ENCODE results near the gene PFKM.

The PFKM gene

GRCh38 chr12:48119078-48119833 is at the start of gene PFKM:
Gene PFKM, plus strand, starts transcription at chr12:48119364. Its CDS starts 3,411 bp downstream, at chr12:48122775.
- DNase-seq (ENCODE audit: low read depth, low spot score), result peak; percentile 35

DNA sequence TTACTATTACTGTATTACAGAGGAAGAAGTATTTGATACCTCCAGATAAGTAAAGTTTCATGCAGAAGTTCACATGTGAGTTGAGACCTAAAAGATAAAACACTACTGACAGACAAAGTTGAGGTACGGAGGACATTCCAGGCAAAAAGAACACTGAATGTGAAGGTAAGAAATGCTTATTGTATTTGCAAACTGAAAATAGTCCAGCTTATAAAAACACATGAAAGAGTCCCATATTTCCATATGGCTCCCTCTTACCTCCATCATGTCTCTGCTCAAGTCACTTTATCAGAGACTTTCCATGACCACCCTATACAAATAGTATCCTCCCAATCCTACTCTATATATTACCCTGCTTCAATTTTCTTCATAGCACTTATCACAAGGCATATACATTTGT is 49.1 kb upstream of the PFKM start:
- no peak for DNase-seq (ENCODE audit: low read depth, low spot score)

GRCh38 chr12:48070731-48071130 is 48.4 kb upstream of the PFKM start:
- no peak for DNase-seq (ENCODE audit: low read depth, low spot score)

DNA sequence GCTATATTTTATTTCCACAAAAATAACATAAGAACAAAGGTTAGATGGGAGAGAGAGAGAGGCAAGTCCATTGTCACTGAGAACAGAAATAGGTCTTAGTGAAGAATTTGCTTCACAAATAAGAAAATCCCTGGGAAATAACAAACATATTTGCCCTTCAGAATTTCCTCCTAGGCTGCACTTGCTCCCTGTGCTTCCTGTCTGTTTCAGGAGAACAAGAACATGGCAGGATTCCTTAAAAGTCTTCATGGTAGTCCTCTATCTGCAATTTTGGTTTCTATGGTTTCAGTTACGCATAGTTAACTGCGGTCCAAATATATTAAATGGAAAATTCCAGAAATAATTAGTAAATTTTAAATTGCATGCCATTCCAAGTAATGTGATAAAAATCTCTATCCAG is 47.4 kb upstream of the PFKM start:
- no peak for DNase-seq (ENCODE audit: low read depth, low spot score)

- no peak for DNase-seq (ENCODE audit: low read depth, low spot score)
Observed at GRCh38 chr12:48072266-48072665, 46.9 kb upstream of the PFKM start.

DNA sequence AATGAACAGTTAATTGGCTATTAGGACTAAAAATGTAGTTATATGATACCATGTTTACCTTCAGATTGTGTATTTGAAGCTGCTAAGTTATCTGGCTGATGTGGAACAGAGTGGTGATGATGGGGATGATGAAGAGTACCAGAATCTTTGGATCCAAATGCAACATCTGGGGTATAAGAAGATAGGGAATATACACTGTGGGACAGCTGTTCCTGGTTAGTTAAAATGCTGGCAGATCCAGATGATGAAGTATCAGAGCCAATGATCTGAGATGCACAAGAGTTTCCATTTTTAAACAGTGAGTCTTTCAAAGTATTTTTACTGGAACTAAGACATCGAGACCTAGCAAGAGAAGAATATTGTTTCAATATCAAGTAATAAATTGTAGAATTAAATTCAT is 44.9 kb upstream of the PFKM start:
- DNase-seq (ENCODE audit: low read depth, low spot score), result no peak

- no peak for DNase-seq (ENCODE audit: low read depth, low spot score)
Observed at GRCh38 chr12:48075832-48076231, 43.3 kb upstream of the PFKM start.

GRCh38 chr12:48077111-48077510 is 42.1 kb upstream of the PFKM start:
- no peak for DNase-seq (ENCODE audit: low read depth, low spot score)

- no peak for DNase-seq (ENCODE audit: low read depth, low spot score)
Observed at GRCh38 chr12:48078901-48079300, 40.3 kb upstream of the PFKM start.

DNA sequence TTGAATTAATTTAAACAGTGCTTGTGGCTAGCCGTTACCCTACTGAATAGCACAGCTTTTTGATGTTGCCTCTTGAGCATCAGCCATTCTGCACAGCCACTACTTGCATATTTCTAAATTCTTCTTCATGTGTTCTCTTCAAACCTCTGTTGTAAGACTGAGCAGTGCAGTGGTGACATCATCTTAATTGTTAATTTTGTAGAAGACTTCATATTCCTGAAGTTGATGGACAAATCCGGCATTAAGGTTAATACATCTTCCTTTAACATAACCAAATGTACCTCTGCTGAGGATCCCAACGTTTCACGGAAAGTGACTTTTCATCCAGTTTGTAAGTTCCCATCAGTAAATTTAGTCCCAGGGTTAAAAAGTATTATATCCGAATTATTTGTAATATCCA is 38.9 kb upstream of the PFKM start:
- DNase-seq (ENCODE audit: low read depth, low spot score), result no peak

- DNase-seq (ENCODE audit: low read depth, low spot score), result no peak
Observed at GRCh38 chr12:48080821-48081220, 38.3 kb upstream of the PFKM start.

DNA sequence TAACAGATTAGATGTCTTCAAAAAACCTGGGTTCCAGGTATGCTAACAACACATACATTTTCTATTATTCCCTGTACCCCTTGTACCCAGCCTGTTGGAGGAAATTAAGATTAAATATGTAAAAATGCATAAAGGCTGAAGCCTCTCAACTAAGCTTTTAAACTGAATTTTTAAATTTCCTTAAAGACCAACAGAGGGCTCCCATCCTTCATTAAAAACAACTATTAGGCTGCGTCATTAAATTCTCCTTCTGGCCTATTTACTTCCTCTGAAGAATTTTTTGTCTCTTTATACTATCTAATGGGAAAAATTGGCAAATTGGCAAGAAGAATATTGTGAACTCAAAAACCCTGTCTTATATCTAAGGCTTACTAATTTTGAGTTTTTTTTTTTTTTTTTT is 35.1 kb upstream of the PFKM start:
- no peak for DNase-seq (ENCODE audit: low read depth, low spot score)

- DNase-seq (ENCODE audit: low read depth, low spot score), result no peak
Observed at GRCh38 chr12:48084841-48085460, 34.2 kb upstream of the PFKM start.

GRCh38 chr12:48086327-48086726 is 32.8 kb upstream of the PFKM start:
- no peak for DNase-seq (ENCODE audit: low read depth, low spot score)

- DNase-seq (ENCODE audit: low read depth, low spot score), result no peak
Observed at GRCh38 chr12:48092611-48093010, 26.6 kb upstream of the PFKM start.

- DNase-seq (ENCODE audit: low read depth, low spot score), result no peak
Observed at GRCh38 chr12:48104531-48104930, 14.6 kb upstream of the PFKM start.

DNA sequence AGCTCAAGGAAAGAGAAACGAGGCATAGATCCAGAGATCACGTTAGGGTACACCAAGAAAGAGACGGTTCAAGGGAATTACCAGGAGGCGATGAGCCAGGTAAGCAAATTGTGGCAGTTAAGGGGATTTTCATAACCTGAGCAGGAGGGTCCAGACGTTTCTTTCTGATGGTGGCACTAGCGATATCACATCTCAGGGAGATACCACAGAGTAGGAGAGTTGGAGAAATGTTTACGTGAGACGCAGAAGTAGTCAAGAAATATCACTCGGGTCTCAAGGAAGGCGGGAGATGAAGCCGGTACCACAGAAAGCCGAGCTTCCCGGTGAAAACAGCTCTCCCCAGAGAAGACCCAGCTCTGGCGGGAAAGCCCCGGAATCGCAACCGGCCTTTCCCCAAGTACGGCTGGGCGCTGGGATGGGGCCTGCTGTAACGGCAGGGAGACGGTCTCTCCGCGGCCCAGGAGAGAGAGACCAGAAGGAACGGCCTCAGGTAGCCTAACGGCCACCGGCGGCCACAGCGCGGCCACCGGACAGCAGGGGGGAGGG is 13.8 kb upstream of the PFKM start:
- DNase-seq (ENCODE audit: low read depth, low spot score), result no peak

GRCh38 chr12:48105867-48106680 is 13.1 kb upstream of the PFKM start, which contains the start of gene SENP1:
Gene SENP1, minus strand, starts transcription at chr12:48106079. Its CDS starts 4,607 bp downstream, at chr12:48101472.
- DNase-seq (ENCODE audit: low read depth, low spot score), result peak; percentile 79

- DNase-seq (ENCODE audit: low read depth, low spot score), result no peak
Observed at GRCh38 chr12:48106681-48107613, 12.2 kb upstream of the PFKM start.

- DNase-seq (ENCODE audit: low read depth, low spot score), result no peak
Observed at GRCh38 chr12:48109424-48109823, 9.7 kb upstream of the PFKM start.

DNA sequence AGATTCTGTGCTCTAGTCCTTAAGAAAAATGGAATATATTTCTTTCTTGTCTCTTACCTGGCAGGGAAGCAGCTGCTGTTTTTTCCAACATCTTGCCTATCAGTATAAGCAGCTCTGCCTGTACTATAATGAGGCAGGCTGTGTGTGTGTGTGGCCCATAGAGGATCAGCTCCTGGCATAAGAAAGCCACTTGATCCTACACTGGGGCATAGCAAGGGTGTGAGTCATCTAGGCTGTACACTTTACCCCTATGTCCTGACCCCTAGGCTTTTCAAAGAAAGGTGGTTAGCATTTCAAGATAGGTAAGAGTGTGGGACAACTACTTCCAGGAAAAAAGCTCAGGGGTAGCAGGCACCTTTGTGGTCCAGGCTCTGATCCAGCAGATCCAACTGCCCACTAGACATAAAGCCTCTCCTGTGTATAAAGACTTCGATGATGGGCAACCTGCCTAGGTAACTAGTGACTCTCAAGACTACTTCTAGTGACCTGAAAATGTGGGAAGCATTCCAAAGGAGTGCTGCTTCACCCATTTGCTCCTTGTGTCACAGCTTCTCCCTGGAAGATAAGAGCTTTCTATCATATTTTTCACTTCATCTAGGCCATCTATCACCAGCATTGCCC is 8.4 kb upstream of the PFKM start:
- DNase-seq (ENCODE audit: low read depth, low spot score), result no peak

Data from activated naive CD8-positive, alpha-beta T cell treated with anti-CD3 and anti-CD28 coated beads, Interleukin-2, amount 50 U/mL, for 16 hours (primary cell).